Measurements from ENCODE around the gene SYT7.

Gene SYT7

GRCh38 chr11:61477727-61478148, 103.1 kb downstream of the SYT7 start:
- no peak overlapping the region for H3K4me3 ChIP-seq (ENCODE audit: low read depth, low read length)
- TF ChIP-seq, protein P1, sequence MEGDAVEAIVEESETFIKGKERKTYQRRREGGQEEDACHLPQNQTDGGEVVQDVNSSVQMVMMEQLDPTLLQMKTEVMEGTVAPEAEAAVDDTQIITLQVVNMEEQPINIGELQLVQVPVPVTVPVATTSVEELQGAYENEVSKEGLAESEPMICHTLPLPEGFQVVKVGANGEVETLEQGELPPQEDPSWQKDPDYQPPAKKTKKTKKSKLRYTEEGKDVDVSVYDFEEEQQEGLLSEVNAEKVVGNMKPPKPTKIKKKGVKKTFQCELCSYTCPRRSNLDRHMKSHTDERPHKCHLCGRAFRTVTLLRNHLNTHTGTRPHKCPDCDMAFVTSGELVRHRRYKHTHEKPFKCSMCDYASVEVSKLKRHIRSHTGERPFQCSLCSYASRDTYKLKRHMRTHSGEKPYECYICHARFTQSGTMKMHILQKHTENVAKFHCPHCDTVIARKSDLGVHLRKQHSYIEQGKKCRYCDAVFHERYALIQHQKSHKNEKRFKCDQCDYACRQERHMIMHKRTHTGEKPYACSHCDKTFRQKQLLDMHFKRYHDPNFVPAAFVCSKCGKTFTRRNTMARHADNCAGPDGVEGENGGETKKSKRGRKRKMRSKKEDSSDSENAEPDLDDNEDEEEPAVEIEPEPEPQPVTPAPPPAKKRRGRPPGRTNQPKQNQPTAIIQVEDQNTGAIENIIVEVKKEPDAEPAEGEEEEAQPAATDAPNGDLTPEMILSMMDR (conservative IDR thresholded peaks at IDR 0.05; ENCODE audit: low read depth, low read length), result peak; percentile 87
- DNase-seq (ENCODE audit: low read depth), result no peak

- no peak for DNase-seq (ENCODE audit: low read depth)
- TF ChIP-seq, protein P1 (conservative IDR thresholded peaks at IDR 0.05; ENCODE audit: low read depth, low read length), result no peak
Measured at GRCh38 chr11:61477126-61477525, 103.8 kb downstream of the SYT7 start.

GRCh38 chr11:61476371-61476770, 104.5 kb downstream of the SYT7 start:
- DNase-seq (ENCODE audit: low read depth), result no peak
- TF ChIP-seq, protein P1 (conservative IDR thresholded peaks at IDR 0.05; ENCODE audit: low read depth, low read length), result no peak
- H3K4me3 ChIP-seq (ENCODE audit: low read depth, low read length), result no peak overlapping the region

More at GRCh38 chr11:61477126-61477525, 103.8 kb downstream of the SYT7 start:
- H3K4me3 ChIP-seq (ENCODE audit: low read depth, low read length), result no peak overlapping the region

DNA sequence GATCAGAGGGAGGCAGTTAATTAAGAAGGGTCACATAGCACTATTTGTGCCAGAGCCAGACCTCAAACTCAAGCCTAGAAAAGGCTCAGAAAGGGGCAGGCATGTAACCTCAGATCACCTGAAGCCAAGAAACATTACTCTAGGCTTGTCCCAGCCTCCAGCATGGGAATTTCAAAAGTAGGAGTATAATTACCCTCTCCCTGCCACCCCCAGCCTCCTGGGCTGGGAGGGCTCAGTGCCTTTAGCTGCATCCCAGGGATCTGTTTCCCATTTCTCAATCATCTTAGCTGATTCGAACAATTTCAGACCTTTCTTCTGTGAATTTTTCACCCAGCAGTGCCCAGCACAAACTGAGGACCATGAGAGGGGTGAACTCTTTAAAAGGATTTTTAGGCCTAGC, 105.4 kb downstream of the SYT7 start:
- TF ChIP-seq, protein P1 (conservative IDR thresholded peaks at IDR 0.05; ENCODE audit: low read depth, low read length), result no peak
- no peak overlapping the region for H3K4me3 ChIP-seq (ENCODE audit: low read depth, low read length)
- no peak for DNase-seq (ENCODE audit: low read depth)

DNA sequence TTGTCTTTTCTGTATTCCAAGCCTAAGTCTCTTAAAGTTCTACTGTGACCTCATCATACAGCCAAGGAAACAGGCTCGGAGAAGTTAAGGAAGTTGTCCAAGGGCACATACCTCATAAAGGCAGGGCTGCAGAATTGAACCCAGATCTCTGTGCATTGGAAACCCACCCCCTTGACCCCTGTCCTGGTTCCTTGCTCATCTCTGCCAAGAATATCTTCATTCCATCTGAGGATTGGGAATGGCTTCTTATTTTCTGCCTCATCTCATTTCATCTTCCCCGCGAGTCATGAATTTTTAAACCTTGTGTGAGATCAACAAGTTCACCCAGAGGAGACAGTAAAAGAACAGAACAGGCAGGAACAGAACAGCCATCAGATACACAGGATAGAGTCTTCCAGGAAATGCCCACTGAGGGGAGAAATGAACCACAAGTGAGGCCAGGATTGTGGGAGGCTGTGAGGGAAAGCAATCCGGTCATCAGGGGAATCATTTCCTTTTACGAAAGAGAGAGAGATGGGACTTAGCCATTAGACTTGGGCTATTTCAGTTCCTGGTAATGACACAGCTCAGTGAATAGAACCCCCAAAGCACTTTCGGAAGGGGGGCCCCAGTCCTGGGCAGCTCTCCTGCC, 106.7 kb downstream of the SYT7 start:
- TF ChIP-seq, protein P1 (conservative IDR thresholded peaks at IDR 0.05; ENCODE audit: low read depth, low read length), result no peak
- no peak for DNase-seq (ENCODE audit: low read depth)
- no peak overlapping the region for H3K4me3 ChIP-seq (ENCODE audit: low read depth, low read length)

DNA sequence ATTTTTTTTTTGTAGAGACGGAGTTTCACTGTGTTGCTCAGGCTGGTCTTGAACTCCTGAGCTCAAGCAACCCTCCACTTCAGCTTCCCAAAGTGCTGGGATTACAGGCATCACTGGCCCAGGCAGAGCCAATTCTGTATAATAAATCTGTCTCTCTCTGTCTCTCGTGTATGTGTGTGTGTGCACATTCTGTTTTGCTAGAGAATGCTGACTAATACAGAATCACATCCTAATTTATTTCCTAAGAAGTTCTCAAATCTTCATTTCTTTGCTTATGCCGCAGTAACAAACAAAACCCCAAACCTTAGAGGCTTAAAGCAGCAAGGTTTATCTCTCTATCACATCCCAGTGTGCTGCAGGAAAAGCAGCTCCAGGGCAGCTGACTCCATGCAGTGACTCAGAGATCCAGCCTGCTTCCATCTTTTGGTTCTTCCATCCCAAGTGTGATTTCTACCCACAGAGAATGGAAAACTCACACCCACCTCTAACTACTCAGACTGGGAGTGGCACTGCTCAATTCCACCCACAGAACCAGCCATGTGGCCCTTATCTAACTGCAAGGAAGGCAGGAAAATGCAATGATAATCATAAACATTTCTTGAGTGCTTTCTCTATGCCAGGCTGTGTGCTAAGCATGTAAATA, 107.4 kb downstream of the SYT7 start:
- DNase-seq (ENCODE audit: low read depth), result no peak
- H3K4me3 ChIP-seq (ENCODE audit: low read depth, low read length), result no peak overlapping the region
- TF ChIP-seq, protein P1 (conservative IDR thresholded peaks at IDR 0.05; ENCODE audit: low read depth, low read length), result no peak

DNA sequence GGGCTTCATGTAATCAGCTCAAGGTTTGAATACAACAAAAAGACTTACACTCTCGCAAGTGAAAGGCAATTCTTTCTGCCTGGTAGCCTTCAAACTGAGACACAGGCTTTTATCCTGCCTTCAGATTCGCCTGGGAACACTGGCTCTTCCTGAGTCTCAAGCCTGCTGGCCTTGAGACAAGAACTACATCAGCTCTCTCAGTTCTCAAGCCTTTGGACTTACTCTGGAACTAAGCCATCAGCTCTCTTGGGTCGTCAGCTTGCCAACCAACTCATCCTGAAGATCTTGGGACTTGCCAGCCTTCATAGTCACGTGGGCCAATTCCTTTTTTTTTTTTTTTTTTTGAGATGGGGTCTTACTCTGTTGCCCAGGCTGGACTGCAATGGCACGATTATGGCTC, 108.0 kb downstream of the SYT7 start:
- no peak overlapping the region for H3K4me3 ChIP-seq (ENCODE audit: low read depth, low read length)
- no peak for DNase-seq (ENCODE audit: low read depth)
- TF ChIP-seq, protein P1 (conservative IDR thresholded peaks at IDR 0.05; ENCODE audit: low read depth, low read length), result no peak

All from choroid plexus epithelial cell (primary cell).